ENCODE measurements around the gene PAX8.

The PAX8 gene

DNA sequence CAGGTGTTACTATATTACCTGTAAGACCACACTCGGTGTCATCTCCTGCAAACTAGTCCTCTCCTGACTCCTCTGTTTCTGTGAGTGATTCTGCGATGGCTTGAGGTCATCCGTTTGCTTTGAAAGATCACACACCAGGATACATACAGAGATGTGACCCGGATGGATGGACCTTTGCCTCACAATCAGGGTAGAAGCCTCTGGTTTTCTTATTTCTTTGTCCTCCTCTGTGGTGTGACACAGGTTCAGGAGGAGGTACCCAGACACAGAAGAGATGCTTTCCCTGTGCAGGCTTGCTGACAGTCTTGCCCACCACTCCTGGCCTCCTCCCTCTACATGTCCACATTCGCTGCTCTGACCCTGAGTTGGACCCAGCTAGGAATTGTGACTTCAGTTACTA lies 70.3 kb downstream of the PAX8 start:
- no peak overlapping the region for H3K4me3 ChIP-seq
- no peak overlapping the region for H3K27ac ChIP-seq
- no peak for TF ChIP-seq CTCF (IDR thresholded peaks at IDR 0.05)
- DNase-seq (ENCODE audit: low spot score) = no peak

DNA sequence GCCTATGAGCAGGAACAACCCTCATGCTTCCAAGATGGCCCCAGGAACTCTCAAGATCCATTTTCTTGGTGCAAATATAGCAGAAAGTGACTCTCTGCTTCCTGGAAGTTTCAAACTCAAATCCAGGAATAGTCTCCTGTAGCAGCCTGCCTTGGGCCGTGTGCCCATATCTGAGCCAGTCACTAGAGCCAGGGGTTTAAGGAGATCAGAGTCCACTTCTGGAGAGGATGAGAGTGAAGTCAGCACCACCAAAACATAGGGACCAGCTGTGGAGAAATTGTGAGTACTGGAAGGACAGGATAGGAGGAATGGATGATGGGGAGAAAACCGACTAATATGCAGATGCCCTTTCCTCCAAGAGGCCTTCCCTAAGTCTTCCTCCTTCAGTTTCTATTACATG lies 71.7 kb downstream of the PAX8 start:
- no peak for TF ChIP-seq CTCF (IDR thresholded peaks at IDR 0.05)
- no peak overlapping the region for H3K27ac ChIP-seq
- H3K4me3 ChIP-seq = no peak overlapping the region
- no peak for DNase-seq (ENCODE audit: low spot score)

GRCh38 chr2:113206251-113206650 lies 72.5 kb downstream of the PAX8 start:
- DNase-seq (ENCODE audit: low spot score) = no peak
- no peak for TF ChIP-seq CTCF (IDR thresholded peaks at IDR 0.05)
- Histone ChIP-seq H3K27ac (no peak overlapping the region), H3K4me3 (no peak overlapping the region)

GRCh38 chr2:113203901-113204519 lies 74.7 kb downstream of the PAX8 start:
- H3K27ac ChIP-seq = no peak overlapping the region

GRCh38 chr2:113203217-113203530 lies 75.5 kb downstream of the PAX8 start:
- TF ChIP-seq CTCF (IDR thresholded peaks at IDR 0.05) = no peak
- H3K27ac ChIP-seq = no peak overlapping the region
- no peak for DNase-seq (ENCODE audit: low spot score)
- no peak overlapping the region for H3K4me3 ChIP-seq

More at GRCh38 chr2:113203901-113204519, 74.7 kb downstream of the PAX8 start:
- peak; percentile 46 for TF ChIP-seq CTCF (IDR thresholded peaks at IDR 0.05)
- no peak overlapping the region for H3K4me3 ChIP-seq
- no peak for DNase-seq (ENCODE audit: low spot score)

GRCh38 chr2:113202305-113203216 lies 76.2 kb downstream of the PAX8 start:
- DNase-seq (ENCODE audit: low spot score) = no peak
- H3K4me3 ChIP-seq = no peak overlapping the region
- TF ChIP-seq CTCF (IDR thresholded peaks at IDR 0.05) = no peak
- no peak overlapping the region for H3K27ac ChIP-seq

Data from coronary artery (tissue), 2 donors.